Endothelial cell of umbilical vein (primary cell): ENCODE measurements around the gene MICAL3. TPM values are rescaled to one million over a fixed set of nuclear protein-coding genes. Genes with fewer than 3 reads are reported as not detected.
A peak's percentile ranks its signal among the peaks of the same experiment; 100 is the strongest.

ENCODE experiments used
- BruUV-seq: library from RNA; stranded (reverse); fragments of 400-500 nt; replicated peaks from 2 replicates; lab custom pipeline; 2021; lab: Mats Ljungman, UMichigan
- CTCF ChIA-PET: fragments of 300-600, 350-600 bp; sonication (Branson Sonifier 250); formaldehyde crosslinking; loops from one replicate; lab custom pipeline; 2021; ENCODE audit warnings: antibody characterized with exemption, inconsistent platforms; lab: Charles Lee
- POLR2A ChIA-PET: fragments of 300-600, 350-600 bp; sonication (Branson Sonifier 250); formaldehyde crosslinking; loops from one replicate; lab custom pipeline; 2021; ENCODE audit warnings: antibody characterized with exemption, inconsistent platforms; lab: Charles Lee
- DNase-seq: peaks from one replicate; pipeline ENCODE4 v3.0.0-alpha.2; 2011; ENCODE audit warnings: low read depth, low spot score
- FAIRE-seq: peaks from 2 replicates; lab custom pipeline; 2011; peaks lifted over from hg19 to GRCh38; lab: Jason Lieb, UNC
- H2AFZ ChIP-seq: 2 replicates; pipeline ENCODE4 v1.6.0; 2012; ENCODE audit warnings: low read depth, low read length, control low read depth, inconsistent platforms
- H3K27ac ChIP-seq: 2 replicates; pipeline ENCODE4 v1.5.1; 2011; ENCODE audit warnings: low read depth, mild to moderate bottlenecking, control low read depth, low read length, moderate library complexity; ENCODE audit not compliant: insufficient read depth
- H3K27me3 ChIP-seq, 2 experiments: 2 replicates each; pipeline versions ENCODE4 v1.6.0 to v1.6.1; 2011; ENCODE audit warnings: low read length in 2 of 2, mixed read lengths in 1 of 2; ENCODE audit not compliant: control insufficient read depth in 2 of 2, insufficient read depth in 2 of 2
- H3K36me3 ChIP-seq, 2 experiments: 2 replicates in 1 of 2; 3 replicates in 1 of 2; pipeline ENCODE4 v1.5.1; 2011; ENCODE audit warnings: low read length in 2 of 2, mild to moderate bottlenecking in 1 of 2, moderate library complexity in 1 of 2; ENCODE audit not compliant: control insufficient read depth in 2 of 2, insufficient read depth in 2 of 2; ENCODE audit errors: extremely low read depth in 1 of 2
- H3K4me1 ChIP-seq: 3 replicates; pipeline ENCODE4 v1.5.1; 2011; ENCODE audit warnings: mild to moderate bottlenecking, low read length; ENCODE audit not compliant: control insufficient read depth, insufficient read depth; ENCODE audit errors: extremely low read depth
- H3K4me2 ChIP-seq: 2 replicates; pipeline ENCODE4 v1.6.1; 2011; ENCODE audit warnings: low read length, control low read depth, mixed read lengths; ENCODE audit not compliant: insufficient read depth
- H3K4me3 ChIP-seq, 3 experiments: fragments of 200-600 bp in 1 of 3; sonication (generic), shearing (Covaris generic) in 1 of 3; replicated peaks in 1 of 3; 2 replicates each; pipeline ENCODE4 v1.5.1; 2011 to 2016; ENCODE audit warnings: control low read depth in 3 of 3, low read length in 3 of 3, mild to moderate bottlenecking in 2 of 3, inconsistent platforms in 1 of 3, low read depth in 1 of 3, moderate library complexity in 1 of 3; ENCODE audit not compliant: insufficient read depth in 1 of 3
- H3K79me2 ChIP-seq: 2 replicates; pipeline ENCODE4 v1.6.0; 2012; ENCODE audit warnings: low read length, inconsistent platforms; ENCODE audit not compliant: control insufficient read depth, insufficient read depth
- H3K9ac ChIP-seq: replicated peaks from 2 replicates; pipeline ENCODE3; 2011; ENCODE audit warnings: low read length, control low read depth; ENCODE audit not compliant: insufficient read depth; ENCODE audit errors: extremely low read depth
- H3K9me1 ChIP-seq: replicated peaks from 3 replicates; pipeline ENCODE4 v1.6.0; 2011; ENCODE audit warnings: mild to moderate bottlenecking, low read length; ENCODE audit not compliant: control insufficient read depth, insufficient read depth; ENCODE audit errors: extremely low read depth
- H3K9me3 ChIP-seq: replicated peaks from 2 replicates; pipeline ENCODE4 v1.5.1; 2012; ENCODE audit warnings: low read length, inconsistent platforms; ENCODE audit not compliant: control insufficient read depth, insufficient read depth
- H4K20me1 ChIP-seq: replicated peaks from 2 replicates; pipeline ENCODE3; 2011; ENCODE audit warnings: mild to moderate bottlenecking, low read length; ENCODE audit not compliant: control insufficient read depth, insufficient read depth; ENCODE audit errors: extremely low read depth
- EZH2 ChIP-seq: IDR thresholded peaks from 2 replicates; pipeline ENCODE4 v1.6.1; 2012; ENCODE audit warnings: borderline replicate concordance, low read depth, mild to moderate bottlenecking, moderate library complexity, low read length, inconsistent platforms; ENCODE audit not compliant: severe bottlenecking
- POLR2A ChIP-seq: IDR thresholded peaks from 2 replicates; pipeline ENCODE4 v1.6.1; 2012; ENCODE audit warnings: low read depth, mild to moderate bottlenecking, control low read depth, low read length
- dilution Hi-C: fragments of 300-500 bp; cut with MboI; formaldehyde crosslinking; loops from one replicate; pipeline ENCODE4 v1.15.0; 2019; ENCODE audit warnings: low sequenced_read_pairs; ENCODE audit not compliant: extremely low pct_ligation_motif_present
- intact Hi-C: fragments of 100-400 bp; cut with micrococcal nuclease; formaldehyde crosslinking; loops from one replicate; pipeline ENCODE4 v1.10.0; 2022
- microRNA counts: library from miRNA; unstranded; fragments of <30 nt; microRNA quantifications from one replicate; lab custom pipeline; 2016
- microRNA-seq: library from miRNA; unstranded; fragments of <30 nt; microRNA quantifications from one replicate; pipeline ENCODE4 v1.2.0, GENCODE V29; 2021; ENCODE audit warnings: borderline number of aligned reads, borderline replicate concordance
- polyA plus RNA-seq, 4 experiments: library from polyadenylated mRNA; depleted of rRNA in 3 of 4; stranded (reverse) in 3 of 4; unstranded in 1 of 4; fragments of >200 nt; gene quantifications; 2 replicates each; pipeline versions ENCODE4 v1.2.1 to v1.2.3, GENCODE V29; 2011 to 2012; ENCODE audit warnings: missing spikeins in 1 of 4
- small RNA-seq: library from RNA; depleted of rRNA; stranded (forward); fragments of <200 nt; gene quantifications from one replicate; pipeline ENCODE3, GENCODE V24; 2012; ENCODE audit warnings: low replicate concordance, low read depth; ENCODE audit not compliant: insufficient read depth, insufficient read length
- total RNA-seq: library from RNA; stranded (reverse); gene quantifications from 2 replicates; pipeline ENCODE4 v1.2.3, GENCODE V29; 2021

MICAL3 gene
- total and polyA plus RNA-seq, 2 donors (not counting 3 experiments of a cell fraction or from before 2014, with no cell fraction given), result 14.5 to 63.7 TPM

DNA sequence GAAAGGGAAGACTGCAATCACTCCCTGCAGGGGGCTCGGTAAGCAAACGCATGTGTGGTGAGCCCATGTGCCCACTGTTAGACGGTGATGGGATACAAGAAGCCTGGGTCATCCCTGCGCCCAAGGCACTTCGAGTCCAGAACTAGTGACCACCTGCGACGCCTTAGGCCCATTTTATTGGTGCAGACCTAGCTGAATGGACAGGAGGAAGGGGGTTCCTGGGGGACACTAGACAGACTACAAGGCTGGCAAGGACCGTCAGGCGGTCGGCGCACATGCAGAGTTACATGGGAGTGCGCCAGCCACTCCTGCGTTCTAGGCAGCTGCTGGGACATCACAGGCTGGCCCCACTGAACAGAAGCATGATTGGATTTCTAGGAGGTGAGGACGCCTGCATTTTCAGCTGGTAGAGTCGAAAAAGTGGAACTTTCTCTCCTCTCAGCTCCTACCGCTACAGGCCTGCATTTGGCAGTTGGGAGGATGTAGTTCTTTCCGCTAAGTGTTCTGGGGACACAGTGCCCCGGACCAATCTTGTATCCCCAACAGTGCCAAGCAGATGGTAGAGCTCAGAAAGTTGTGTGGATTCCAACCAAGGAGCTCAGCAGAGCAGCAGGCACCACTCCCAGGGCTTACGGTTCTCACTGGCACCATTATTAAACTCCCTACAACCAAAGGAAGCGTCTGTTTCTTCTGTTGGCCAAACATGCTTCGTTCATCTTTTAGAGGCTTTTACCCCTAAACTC is 285.8 kb downstream of the MICAL3 start:
- intact Hi-C loops, result no loop called here

More for the DNA sequence above, 285.8 kb downstream of the MICAL3 start:
- Histone ChIP-seq H3K4me1 (peaks cover 8% of the 10 kb centered on the region), H3K9me1 (no peaks in the 10 kb centered on the region), H3K79me2 (no peaks in the 10 kb centered on the region), H3K27me3 (no peaks in the 10 kb centered on the region), H3K9ac (no peak overlapping the region), H3K36me3 (peaks cover 2 to 13% of the 10 kb centered on the region in 2 experiments), H3K4me3 (no peak overlapping the region), H2AFZ (no peak overlapping the region), H3K27ac (no peak overlapping the region), H4K20me1 (no peaks in the 10 kb centered on the region), H3K4me2 (no peak overlapping the region), H3K9me3 (no peaks in the 10 kb centered on the region)
- dilution Hi-C loops, result no loop called here
- POLR2A ChIA-PET, result no interaction called here
- CTCF ChIA-PET, result interaction anchor here (1.1 to 2.2 kb wide), 4 partner anchors 35 to 338 kb away, joined by 3 to 9 read pairs (median 4); no protein-coding TSS in a partner anchor
- TF ChIP-seq POLR2A (no peak), EZH2 (no peak)
- DNase-seq, result no peak
- no TSS peak for BruUV-seq
- FAIRE-seq, result no peak

MicroRNA genes within 50 kb of the gene (microRNA counts, 767-probe panel; counts per million panel counts)
- 723 counts per million, percentile 96 among the panel's probes with 10 or more counts for microRNA hsa-miR-648 (lab: Ali Mortazavi, UCI)

Small RNA genes within 50 kb of the gene (microRNA-seq; reads per million reads assigned to microRNA genes)
- gene MIR3198-1 (not detected), gene MIR648 (not detected)

Small RNA genes within 50 kb of the gene (small RNA-seq; reads per million reads assigned to genes)
- gene MIR3198-1 (not detected), gene MIR648 (not detected)

Other genes starting within 250 kb of the MICAL3 start
- 40.9 and 44.4 TPM in 2 replicates for gene PEX26, start 53.4 kb upstream of the MICAL3 start, total RNA-seq
- gene PEX26, start 53.4 kb upstream of the MICAL3 start, polyA plus RNA-seq, result 25.6 and 28.7 TPM in 2 replicates
- gene TUBA8, start 86.2 kb upstream of the MICAL3 start, total RNA-seq, result 4.0 and 6.9 TPM in 2 replicates
- gene TUBA8, start 86.2 kb upstream of the MICAL3 start, polyA plus RNA-seq, result 8.9 and 10.7 TPM in 2 replicates
- 16.5 and 17.2 TPM in 2 replicates for gene USP18, start 125.6 kb upstream of the MICAL3 start, total RNA-seq
- gene USP18, start 125.6 kb upstream of the MICAL3 start, polyA plus RNA-seq, result 12.2 and 13.9 TPM in 2 replicates